GM06990 (cell line): Measurements from ENCODE around the gene CTNNA3.

Experiments used
- DNase-seq: peaks from one replicate; pipeline ENCODE4 v3.0.0-alpha.2; 2011; ENCODE audit not compliant: insufficient read length; ENCODE audit errors: extremely low read depth
- H3K27me3 ChIP-seq: replicated peaks from 2 replicates; pipeline ENCODE4 v1.6.0; 2011; ENCODE audit warnings: low read length; ENCODE audit not compliant: control insufficient read depth, insufficient read depth
- H3K36me3 ChIP-seq: 2 replicates; pipeline ENCODE4 v1.5.1; 2011; ENCODE audit warnings: low read length; ENCODE audit not compliant: control insufficient read depth, insufficient read depth
- H3K4me3 ChIP-seq: replicated peaks from 2 replicates; pipeline ENCODE4 v1.5.1; 2011; ENCODE audit warnings: low read depth, mild to moderate bottlenecking, control low read depth, low read length
- TF ChIP-seq, protein P1 (sequence below): IDR thresholded peaks from 2 replicates; pipeline ENCODE4 v1.5.1; 2011; ENCODE audit warnings: low read length, control low read depth, mild to moderate bottlenecking, inconsistent platforms; ENCODE audit not compliant: insufficient read depth, poor library complexity, severe bottlenecking

Gene CTNNA3

DNA sequence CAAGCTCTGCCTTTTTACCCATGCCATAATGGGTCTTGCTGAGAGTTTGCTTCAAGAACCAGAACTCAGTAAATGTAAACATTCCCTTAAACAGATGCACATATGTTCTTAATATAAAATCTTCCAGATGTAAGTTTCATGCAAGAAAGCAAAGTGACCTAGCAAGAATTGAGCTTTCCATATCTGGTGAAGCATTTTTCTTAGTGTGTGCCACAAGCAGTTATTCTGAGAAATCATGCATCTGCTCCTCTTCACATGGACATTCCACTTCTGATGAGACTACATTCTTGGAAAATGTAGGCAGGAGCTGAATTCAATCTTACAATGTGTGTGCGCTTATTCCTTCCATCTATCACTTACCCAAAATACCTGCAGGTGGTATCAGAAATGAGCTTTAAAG is 997.9 kb downstream of the CTNNA3 start:
- no peaks in the 10 kb centered on the region for H3K27me3 ChIP-seq
- H3K36me3 ChIP-seq = no peaks in the 10 kb centered on the region
- no peak for DNase-seq
- no peak overlapping the region for H3K4me3 ChIP-seq
- TF ChIP-seq, protein P1, sequence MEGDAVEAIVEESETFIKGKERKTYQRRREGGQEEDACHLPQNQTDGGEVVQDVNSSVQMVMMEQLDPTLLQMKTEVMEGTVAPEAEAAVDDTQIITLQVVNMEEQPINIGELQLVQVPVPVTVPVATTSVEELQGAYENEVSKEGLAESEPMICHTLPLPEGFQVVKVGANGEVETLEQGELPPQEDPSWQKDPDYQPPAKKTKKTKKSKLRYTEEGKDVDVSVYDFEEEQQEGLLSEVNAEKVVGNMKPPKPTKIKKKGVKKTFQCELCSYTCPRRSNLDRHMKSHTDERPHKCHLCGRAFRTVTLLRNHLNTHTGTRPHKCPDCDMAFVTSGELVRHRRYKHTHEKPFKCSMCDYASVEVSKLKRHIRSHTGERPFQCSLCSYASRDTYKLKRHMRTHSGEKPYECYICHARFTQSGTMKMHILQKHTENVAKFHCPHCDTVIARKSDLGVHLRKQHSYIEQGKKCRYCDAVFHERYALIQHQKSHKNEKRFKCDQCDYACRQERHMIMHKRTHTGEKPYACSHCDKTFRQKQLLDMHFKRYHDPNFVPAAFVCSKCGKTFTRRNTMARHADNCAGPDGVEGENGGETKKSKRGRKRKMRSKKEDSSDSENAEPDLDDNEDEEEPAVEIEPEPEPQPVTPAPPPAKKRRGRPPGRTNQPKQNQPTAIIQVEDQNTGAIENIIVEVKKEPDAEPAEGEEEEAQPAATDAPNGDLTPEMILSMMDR = no peak

DNA sequence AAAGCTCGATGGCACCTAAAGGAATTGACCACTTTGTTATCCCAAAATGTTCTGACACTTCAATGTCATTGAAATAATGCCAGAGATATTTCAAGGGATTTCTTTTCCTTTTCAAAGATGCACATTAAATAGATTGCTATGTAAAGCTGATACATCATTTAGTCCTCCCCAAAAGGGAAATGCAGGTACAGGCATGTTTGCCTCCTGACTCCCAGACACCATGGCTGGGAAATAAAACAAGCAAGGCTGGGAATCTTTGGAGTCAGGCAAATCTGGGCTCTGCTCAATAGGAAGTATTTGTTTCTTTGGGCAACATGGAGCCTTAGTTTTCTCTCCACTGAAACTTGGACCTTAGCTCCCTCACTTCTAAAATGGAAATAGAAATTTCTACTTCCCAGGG is 1000.9 kb downstream of the CTNNA3 start:
- no peak for DNase-seq
- no peaks in the 10 kb centered on the region for H3K36me3 ChIP-seq
- H3K4me3 ChIP-seq = no peak overlapping the region
- no peaks in the 10 kb centered on the region for H3K27me3 ChIP-seq
- TF ChIP-seq, protein P1 = no peak

DNA sequence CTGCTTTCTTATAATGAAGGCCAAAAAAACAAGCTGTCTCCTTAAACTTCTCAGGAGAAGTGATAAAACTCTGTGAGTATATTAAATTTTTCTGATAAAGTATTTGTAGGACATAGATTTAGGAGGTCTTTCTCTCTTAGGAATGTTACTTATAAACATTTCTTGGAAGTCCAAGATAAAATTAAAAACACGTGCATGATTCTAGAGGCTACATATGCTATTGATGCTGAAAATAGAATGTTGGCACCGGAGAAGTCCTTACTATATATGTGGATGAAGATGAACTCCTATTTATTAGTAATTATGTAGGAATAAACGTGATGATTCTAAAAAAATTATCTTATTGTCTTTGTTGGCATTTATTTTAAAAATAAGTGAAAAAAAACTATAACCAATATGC is 1011.4 kb downstream of the CTNNA3 start:
- TF ChIP-seq, protein P1 = no peak
- H3K36me3 ChIP-seq = no peaks in the 10 kb centered on the region
- DNase-seq = no peak

DNA sequence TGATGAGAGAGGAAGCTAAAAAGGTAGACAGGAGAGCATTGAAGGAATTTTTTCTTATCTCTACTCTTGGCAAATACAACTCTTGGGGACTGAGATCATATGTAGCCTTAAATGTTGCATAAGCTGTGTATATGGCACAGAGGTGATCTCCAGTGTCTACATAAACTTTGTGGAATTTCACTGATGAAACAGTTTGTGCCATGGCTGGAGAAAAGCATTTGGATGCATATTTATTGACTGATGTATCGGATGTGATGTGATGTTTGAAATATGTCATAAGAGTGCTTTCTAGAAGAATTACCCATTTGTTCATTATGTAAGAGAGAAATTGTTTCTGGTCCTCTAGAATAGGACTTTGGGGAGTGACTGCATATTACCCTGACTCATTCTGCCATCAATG is 1015.1 kb downstream of the CTNNA3 start:
- no peaks in the 10 kb centered on the region for H3K27me3 ChIP-seq
- DNase-seq = no peak
- no peaks in the 10 kb centered on the region for H3K36me3 ChIP-seq
- TF ChIP-seq, protein P1 = no peak
- no peak overlapping the region for H3K4me3 ChIP-seq

More for the DNA sequence above, 1011.4 kb downstream of the CTNNA3 start:
- Histone ChIP-seq H3K27me3 (no peaks in the 10 kb centered on the region), H3K4me3 (no peak overlapping the region)

DNA sequence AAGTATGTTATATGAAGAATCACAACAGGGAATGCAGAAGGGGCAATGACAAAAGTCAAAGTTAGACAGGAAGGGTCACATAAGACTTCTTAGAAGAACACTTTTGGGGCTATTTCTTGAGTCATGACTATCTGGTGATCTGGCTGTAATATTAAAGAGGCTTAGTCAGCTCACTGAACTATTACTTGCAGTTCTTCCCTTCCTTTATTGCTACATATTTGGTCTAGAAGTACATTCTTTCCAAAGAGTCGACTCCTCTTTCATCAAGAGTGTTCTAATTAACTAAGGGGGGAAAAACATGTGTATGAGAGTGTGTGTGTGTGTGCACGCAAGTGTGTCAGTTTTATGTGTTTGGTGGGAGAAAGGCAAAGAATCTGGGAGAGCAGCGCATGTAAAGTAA is 1017.5 kb downstream of the CTNNA3 start:
- TF ChIP-seq, protein P1 = no peak
- H3K4me3 ChIP-seq = no peak overlapping the region
- H3K27me3 ChIP-seq = no peaks in the 10 kb centered on the region
- H3K36me3 ChIP-seq = no peaks in the 10 kb centered on the region
- DNase-seq = no peak

DNA sequence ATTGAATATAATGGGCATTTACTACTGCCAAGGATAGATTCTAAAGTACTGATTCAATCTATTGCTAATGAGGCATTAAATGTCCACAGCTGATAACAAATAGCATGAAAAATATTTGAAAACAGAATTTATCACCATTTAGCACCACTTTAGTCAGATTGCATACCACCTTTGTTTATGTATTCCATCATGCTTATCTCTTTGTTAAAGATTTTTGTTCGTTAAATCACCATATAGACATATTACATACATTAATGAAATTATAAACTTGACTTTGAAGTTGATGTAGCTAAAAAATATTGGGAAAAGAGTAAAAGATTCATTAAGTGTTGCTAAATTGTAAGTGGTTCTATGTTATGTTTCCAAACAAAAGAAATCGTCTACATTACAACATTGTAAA is 1022.9 kb downstream of the CTNNA3 start:
- DNase-seq = no peak
- H3K36me3 ChIP-seq = no peaks in the 10 kb centered on the region
- TF ChIP-seq, protein P1 = no peak
- no peak overlapping the region for H3K4me3 ChIP-seq
- H3K27me3 ChIP-seq = no peaks in the 10 kb centered on the region
